HEK293T (cell line): Measurements from ENCODE around the gene ARVCF.

Source experiments
- CTCF ChIA-PET: fragments of 350-600 bp; formaldehyde crosslinking; extraction: SDS; loops from one replicate; lab custom pipeline; 2021; ENCODE audit warnings: antibody characterized with exemption, inconsistent platforms; lab: Yijun Ruan, JAX
- POLR2A ChIA-PET: fragments of 350-600 bp; formaldehyde crosslinking; extraction: SDS; loops from one replicate; lab custom pipeline; 2020; ENCODE audit warnings: antibody characterized with exemption, inconsistent platforms; lab: Yijun Ruan, JAX
- DNase-seq: peaks from one replicate; pipeline ENCODE4 v3.0.0; 2012; ENCODE audit warnings: mixed read lengths; ENCODE audit errors: extremely low spot score
- ARNT ChIP-seq: fragments of 450-650 bp; IDR thresholded peaks from 2 replicates; pipeline ENCODE4 v1.6.1; 2017; ENCODE audit warnings: mild to moderate bottlenecking
- BHLHE40 ChIP-seq: fragments of 450-650 bp; IDR thresholded peaks from 2 replicates; pipeline ENCODE4 v1.6.1; 2016; ENCODE audit warnings: mild to moderate bottlenecking, moderate library complexity, borderline replicate concordance
- CTBP1 ChIP-seq: fragments of 450-650 bp; IDR thresholded peaks from 2 replicates; pipeline ENCODE4 v1.6.1; 2016; ENCODE audit warnings: borderline replicate concordance
- ELF4 ChIP-seq: fragments of 450-650 bp; IDR thresholded peaks from 2 replicates; pipeline ENCODE4 v1.6.1; 2017; ENCODE audit warnings: antibody characterized with exemption
- FOXA1 ChIP-seq: fragments of 450-650 bp; IDR thresholded peaks from 2 replicates; pipeline ENCODE4 v1.6.1; 2016; ENCODE audit warnings: mild to moderate bottlenecking
- FOXK2 ChIP-seq: fragments of 450-650 bp; IDR thresholded peaks from 2 replicates; pipeline ENCODE4 v1.6.1; 2016; ENCODE audit warnings: mild to moderate bottlenecking
- FOXM1 ChIP-seq: fragments of 450-650 bp; IDR thresholded peaks from 2 replicates; pipeline ENCODE4 v1.6.1; 2017; ENCODE audit warnings: mild to moderate bottlenecking, borderline replicate concordance
- HDGF ChIP-seq: fragments of 450-650 bp; IDR thresholded peaks from 2 replicates; pipeline ENCODE4 v1.6.1; 2017; ENCODE audit warnings: antibody characterized with exemption, borderline replicate concordance
- L3MBTL2 ChIP-seq: fragments of 450-650 bp; conservative IDR thresholded peaks from 2 replicates; pipeline ENCODE4 v1.6.1; 2016; ENCODE audit warnings: mild to moderate bottlenecking
- LEF1 ChIP-seq: fragments of 450-650 bp; IDR thresholded peaks from 2 replicates; pipeline ENCODE4 v1.6.1; 2017; ENCODE audit warnings: mild to moderate bottlenecking, borderline replicate concordance
- NFRKB ChIP-seq: fragments of 450-650 bp; IDR thresholded peaks from 2 replicates; pipeline ENCODE4 v1.6.1; 2016; ENCODE audit warnings: mild to moderate bottlenecking, moderate library complexity
- PKNOX1 ChIP-seq: fragments of 450-650 bp; IDR thresholded peaks from 2 replicates; pipeline ENCODE4 v1.6.1; 2016
- SP1 ChIP-seq: fragments of 450-650 bp; IDR thresholded peaks from 2 replicates; pipeline ENCODE4 v1.6.1; 2017
- SUZ12 ChIP-seq: fragments of 450-650 bp; IDR thresholded peaks from 2 replicates; pipeline ENCODE4 v1.6.1; 2016; ENCODE audit warnings: mild to moderate bottlenecking
- TARDBP ChIP-seq: fragments of 450-650 bp; IDR thresholded peaks from 2 replicates; pipeline ENCODE4 v1.6.1; 2016
- ZNF384 ChIP-seq: fragments of 450-650 bp; IDR thresholded peaks from 2 replicates; pipeline ENCODE4 v1.6.1; 2016

Gene ARVCF

GRCh38 chr22:20016734-20017621 lies at the start of gene ARVCF:
Gene ARVCF (minus strand): TSS chr22:20016823. CDS start chr22:19990794, 26,029 bp downstream.
- peak; percentile 99 for DNase-seq
- TF ChIP-seq LEF1 = peak; percentile 77; the same call in 1 of the 2 replicates
- TF ChIP-seq CTBP1 = no peak; the same call in 1 of the 2 replicates
- TF ChIP-seq L3MBTL2 = peak; percentile 66
- no peak for TF ChIP-seq NFRKB
- peak; percentile 100 for TF ChIP-seq PKNOX1
- ChIA-PET POLR2A (no interaction called here), CTCF (no interaction called here)

GRCh38 chr22:20065896-20066616 lies 49.4 kb upstream of the ARVCF start:
- TF ChIP-seq SP1 (no peak), ZNF384 (no peak), TARDBP (no peak)
- ChIA-PET CTCF (no interaction called here), POLR2A (no interaction called here)
- no peak for DNase-seq

- ChIA-PET CTCF (no interaction called here), POLR2A (no interaction called here)
- TF ChIP-seq ZNF384 = no peak
- no peak for DNase-seq
These were observed 48.1 kb upstream of the ARVCF start for GRCh38 chr22:20064545-20065262.

- ChIA-PET CTCF (no interaction called here), POLR2A (no interaction called here)
- TF ChIP-seq L3MBTL2 (no peak), NFRKB (no peak), CTBP1 (no peak), BHLHE40 (no peak), TARDBP (no peak), FOXA1 (no peak), FOXM1 (no peak), ZNF384 (no peak)
- no peak for DNase-seq
These were observed 47.5 kb upstream of the ARVCF start for GRCh38 chr22:20064140-20064480.

DNA sequence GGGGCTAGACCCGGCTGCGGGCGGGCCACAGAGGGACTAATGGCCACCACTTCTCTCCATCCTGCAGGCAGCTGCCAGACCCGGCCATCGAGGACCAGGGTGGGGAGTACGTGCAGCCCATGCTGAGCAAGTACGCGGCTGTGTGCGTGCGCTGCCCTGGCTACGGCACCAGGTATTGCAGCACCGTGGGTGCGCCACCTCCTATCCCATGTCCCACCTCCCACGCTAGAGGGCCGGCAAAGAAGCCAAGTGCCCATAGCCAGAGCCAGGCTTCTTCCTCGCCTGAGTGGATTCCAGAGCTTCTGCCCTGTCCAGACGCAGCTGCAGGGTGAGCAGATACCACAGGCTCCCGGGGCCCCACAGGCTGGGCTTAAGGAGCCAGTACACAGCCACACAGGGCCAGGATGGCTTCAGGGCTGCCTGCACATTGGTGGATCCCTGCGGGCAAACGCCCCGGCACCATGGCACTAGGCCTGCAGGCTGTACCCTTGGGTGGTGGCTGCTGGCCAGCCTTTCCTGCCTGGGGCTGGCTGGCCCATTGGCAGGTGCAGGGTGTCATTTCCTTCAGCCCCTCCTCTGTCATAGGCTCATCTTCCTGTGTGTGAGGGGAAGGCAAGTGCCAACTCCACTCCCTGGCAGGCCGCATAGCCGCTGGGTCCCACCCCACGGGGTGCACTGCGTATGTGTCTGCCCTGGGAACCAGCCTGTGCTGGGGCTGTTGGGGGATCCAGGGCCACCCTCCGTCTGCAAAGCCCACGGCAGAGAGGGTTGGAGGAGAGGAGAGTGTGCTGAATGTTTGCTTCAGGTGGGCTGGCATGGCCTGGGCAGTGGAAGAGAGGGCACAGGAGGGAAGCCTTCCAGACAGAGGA lies 46.9 kb upstream of the ARVCF start:
- no peak for DNase-seq
- ChIA-PET CTCF (no interaction called here), POLR2A (interaction anchor here (1.8 kb wide), 1 partner anchor 16 kb away, joined by 7 read pairs; the partner anchor contains the start of gene DGCR8)
- TF ChIP-seq SUZ12 (no peak), L3MBTL2 (no peak), ZNF384 (no peak), FOXA1 (no peak), ELF4 (no peak), SP1 (no peak), FOXM1 (no peak), FOXK2 (no peak), PKNOX1 (no peak), CTBP1 (no peak), TARDBP (no peak), HDGF (no peak), LEF1 (no peak), ARNT (no peak), NFRKB (no peak), BHLHE40 (no peak)

DNA sequence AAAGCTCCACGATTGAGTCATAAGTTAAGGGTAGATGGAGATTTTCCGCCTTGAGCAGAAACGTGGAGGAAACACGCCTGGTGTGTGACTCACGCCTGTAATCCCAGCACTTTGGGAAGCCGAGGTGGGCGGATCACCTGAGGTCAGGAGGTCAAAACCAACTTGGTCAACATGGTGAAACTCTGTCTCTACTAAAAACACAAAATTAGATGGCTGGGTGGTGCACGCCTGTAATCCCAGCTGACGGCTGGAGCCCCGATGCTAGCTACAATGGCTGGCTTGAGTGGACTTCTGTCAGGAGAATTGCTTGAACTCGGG lies 46.1 kb upstream of the ARVCF start:
- CTCF ChIA-PET = no interaction called here
- DNase-seq = no peak
- no peak for TF ChIP-seq CTBP1
- TF ChIP-seq FOXA1 = no peak
- no peak for TF ChIP-seq ARNT
- no peak for TF ChIP-seq L3MBTL2
- POLR2A ChIA-PET = interaction anchor here (1.8 kb wide), 1 partner anchor 17 kb away, joined by 7 read pairs; the partner anchor contains the start of gene DGCR8
